Measurements from ENCODE around the gene COL8A1. TPM values are rescaled to one million over a fixed set of nuclear protein-coding genes. Genes with fewer than 3 reads are reported as not detected.

Gene COL8A1
- total and polyA plus RNA-seq, 5 donors from 2014 or later: not detected

DNA sequence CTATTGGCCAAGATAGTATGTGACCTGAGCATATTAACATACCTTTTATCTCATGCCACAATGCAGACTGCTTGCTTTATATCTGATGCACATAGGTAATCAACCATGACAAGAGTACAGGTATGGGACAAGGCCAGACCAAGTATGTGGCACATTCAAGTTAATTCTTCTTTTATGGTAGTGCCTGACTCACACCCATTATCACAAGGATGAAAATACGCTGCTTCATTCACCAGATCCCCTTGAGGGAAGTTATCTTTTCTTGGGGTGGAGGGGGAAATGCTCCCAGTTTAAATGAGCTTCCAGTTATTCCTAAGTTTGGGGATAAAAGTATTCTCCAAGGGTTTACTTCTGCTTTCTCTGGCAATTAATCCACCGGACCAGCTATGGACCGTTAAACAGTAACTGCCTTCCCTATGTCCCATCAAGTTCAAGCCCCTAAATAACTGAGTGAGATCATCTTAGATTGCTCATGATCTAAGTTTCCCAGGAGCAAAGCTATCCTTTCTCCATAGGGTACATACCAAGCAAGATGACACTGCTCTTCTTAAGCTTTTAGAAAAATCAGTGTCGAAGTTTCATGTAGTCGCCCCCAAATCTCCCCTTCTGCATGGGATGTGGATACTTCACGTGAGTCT is 1.9 kb downstream of the COL8A1 start:
- no peaks in the 10 kb centered on the region for H3K36me3 Mint-ChIP-seq

GRCh38 chr3:99641480-99641879 is 3.1 kb downstream of the COL8A1 start:
- H3K4me3 ChIP-seq (ENCODE audit: low read depth, low read length): no peak overlapping the region
- H3K4me1 Mint-ChIP-seq: peaks cover 0 to 19% (median 3%) of the 10 kb centered on the region in 4 donors
- H3K4me3 Mint-ChIP-seq: no peak overlapping the region
- H3K27ac ChIP-seq (ENCODE audit: insufficient read depth, low read length, poor library complexity, severe bottlenecking): no peak overlapping the region
- H3K4me1 ChIP-seq (ENCODE audit: control insufficient read depth, insufficient read depth, low read length, poor library complexity, severe bottlenecking): no peaks in the 10 kb centered on the region
- peaks cover 14% of the 10 kb centered on the region for H3K27me3 ChIP-seq (ENCODE audit: control insufficient read depth, insufficient read depth, low read length)
- peaks cover 0 to under 1% of the 10 kb centered on the region in 2 experiments for H3K9me3 ChIP-seq (ENCODE audit: control insufficient read depth in 2 of 2, low read length in 2 of 2)
- H3K27me3 Mint-ChIP-seq: peaks cover 43% of the 10 kb centered on the region
- H3K36me3 Mint-ChIP-seq: no peaks in the 10 kb centered on the region
- DNase-seq: no peak
- ATAC-seq (ENCODE audit: low read depth in 2 of 2): no peak
- H3K27ac Mint-ChIP-seq: no peak overlapping the region
- H3K36me3 ChIP-seq (ENCODE audit: control insufficient read depth, insufficient read depth, low read length): no peaks in the 10 kb centered on the region
- peaks cover 0 to 2% (median 0%) of the 10 kb centered on the region in 7 donors for H3K9me3 Mint-ChIP-seq

More for the DNA sequence above, 1.9 kb downstream of the COL8A1 start:
- Mint-ChIP-seq H3K27ac (no peak overlapping the region), H3K4me3 (no peak overlapping the region), H3K27me3 (peaks cover 49% of the 10 kb centered on the region), H3K9me3 (peaks cover 0 to 2% (median 0%) of the 10 kb centered on the region in 7 donors), H3K4me1 (peaks cover 0 to 19% (median 3%) of the 10 kb centered on the region in 4 donors)
- ATAC-seq (ENCODE audit: low read depth in 2 of 2) (no peak), DNase-seq (no peak)
- Histone ChIP-seq H3K36me3 (ENCODE audit: control insufficient read depth, insufficient read depth, low read length) (no peaks in the 10 kb centered on the region), H3K4me1 (ENCODE audit: control insufficient read depth, insufficient read depth, low read length, poor library complexity, severe bottlenecking) (no peaks in the 10 kb centered on the region), H3K27me3 (ENCODE audit: control insufficient read depth, insufficient read depth, low read length) (peaks cover 18% of the 10 kb centered on the region), H3K27ac (ENCODE audit: insufficient read depth, low read length, poor library complexity, severe bottlenecking) (no peak overlapping the region), H3K4me3 (ENCODE audit: low read depth, low read length) (no peak overlapping the region), H3K9me3 (ENCODE audit: control insufficient read depth in 2 of 2, low read length in 2 of 2) (peaks cover 0 to 2% of the 10 kb centered on the region in 2 experiments)

- Mint-ChIP-seq H3K27ac (no peak overlapping the region), H3K4me1 (peaks cover 0 to 15% (median 3%) of the 10 kb centered on the region in 4 donors), H3K9me3 (peaks cover 0 to 2% (median 0%) of the 10 kb centered on the region in 7 donors), H3K27me3 (peaks cover 39% of the 10 kb centered on the region), H3K36me3 (no peaks in the 10 kb centered on the region), H3K4me3 (no peak overlapping the region)
- ATAC-seq (ENCODE audit: low read depth in 2 of 2) (no peak), DNase-seq (no peak)
- Histone ChIP-seq H3K9me3 (ENCODE audit: control insufficient read depth in 2 of 2, low read length in 2 of 2) (no peaks in the 10 kb centered on the region), H3K4me1 (ENCODE audit: control insufficient read depth, insufficient read depth, low read length, poor library complexity, severe bottlenecking) (no peaks in the 10 kb centered on the region), H3K27ac (ENCODE audit: insufficient read depth, low read length, poor library complexity, severe bottlenecking) (no peak overlapping the region), H3K36me3 (ENCODE audit: control insufficient read depth, insufficient read depth, low read length) (no peaks in the 10 kb centered on the region), H3K4me3 (ENCODE audit: low read depth, low read length) (no peak overlapping the region), H3K27me3 (ENCODE audit: control insufficient read depth, insufficient read depth, low read length) (peaks cover 11% of the 10 kb centered on the region)
These were observed 3.6 kb downstream of the COL8A1 start for GRCh38 chr3:99641982-99642381.

DNA sequence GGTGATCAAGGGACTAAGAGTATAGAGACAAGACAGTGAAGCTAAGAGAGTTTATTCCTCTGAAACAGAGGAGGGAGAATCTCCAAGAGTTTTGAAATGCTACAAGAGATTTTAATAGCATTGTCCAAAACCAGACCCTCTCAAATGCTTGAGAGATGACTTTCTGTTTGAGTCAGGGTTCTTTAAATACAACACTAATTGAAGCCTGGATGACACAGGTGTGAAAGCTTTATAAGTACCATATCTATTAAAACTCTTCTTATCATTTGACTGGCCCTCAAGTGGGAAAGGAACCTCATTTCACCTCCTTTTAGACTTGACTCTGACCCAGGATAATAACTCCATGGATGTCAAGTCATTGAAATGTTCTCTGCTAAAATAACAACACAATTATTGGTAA is 5.6 kb downstream of the COL8A1 start:
- H3K27me3 Mint-ChIP-seq: peaks cover 22% of the 10 kb centered on the region
- no peaks in the 10 kb centered on the region for H3K36me3 Mint-ChIP-seq

DNA sequence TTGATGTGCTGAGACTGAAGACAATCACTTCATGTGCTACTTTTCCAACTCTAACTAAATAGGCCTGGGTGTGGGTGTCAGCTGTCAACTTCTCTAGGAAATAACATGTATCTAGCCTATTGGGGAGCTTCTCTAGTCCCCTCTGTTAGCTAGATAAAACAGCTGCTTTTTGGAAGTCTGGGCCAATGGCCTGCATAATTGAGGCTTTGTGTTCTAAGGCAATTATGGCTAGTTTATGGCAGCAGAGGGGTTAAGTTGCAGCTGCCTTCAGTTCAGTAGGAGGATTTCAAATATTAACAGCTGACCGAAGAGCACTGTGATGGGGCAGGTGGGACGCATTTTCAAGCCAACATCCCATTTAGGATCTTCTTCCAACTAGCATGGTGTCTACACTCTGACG is 6.4 kb downstream of the COL8A1 start:
- H3K4me1 Mint-ChIP-seq: no peaks in the 10 kb centered on the region

More for the DNA sequence above, 5.6 kb downstream of the COL8A1 start:
- H3K36me3 ChIP-seq (ENCODE audit: control insufficient read depth, insufficient read depth, low read length): no peaks in the 10 kb centered on the region
- Mint-ChIP-seq H3K9me3 (peaks cover 0 to 2% (median 0%) of the 10 kb centered on the region in 7 donors), H3K4me3 (no peak overlapping the region), H3K4me1 (no peaks in the 10 kb centered on the region), H3K27ac (no peak overlapping the region)
- H3K4me3 ChIP-seq (ENCODE audit: low read depth, low read length): no peak overlapping the region
- ATAC-seq (ENCODE audit: low read depth in 2 of 2) (no peak), DNase-seq (no peak)
- H3K27me3 ChIP-seq (ENCODE audit: control insufficient read depth, insufficient read depth, low read length): peaks cover 7% of the 10 kb centered on the region
- H3K4me1 ChIP-seq (ENCODE audit: control insufficient read depth, insufficient read depth, low read length, poor library complexity, severe bottlenecking): no peaks in the 10 kb centered on the region
- H3K27ac ChIP-seq (ENCODE audit: insufficient read depth, low read length, poor library complexity, severe bottlenecking): no peak overlapping the region
- no peaks in the 10 kb centered on the region for H3K9me3 ChIP-seq (ENCODE audit: control insufficient read depth in 2 of 2, low read length in 2 of 2)

GRCh38 chr3:99645277-99646106 is 7.1 kb downstream of the COL8A1 start:
- Mint-ChIP-seq H3K4me3 (no peak overlapping the region), H3K36me3 (no peaks in the 10 kb centered on the region), H3K27me3 (peaks cover 14% of the 10 kb centered on the region), H3K27ac (no peak overlapping the region), H3K4me1 (no peaks in the 10 kb centered on the region), H3K9me3 (peaks cover 0 to 2% (median 0%) of the 10 kb centered on the region in 7 donors)
- no peak for ATAC-seq (ENCODE audit: low read depth in 2 of 2)
- H3K27me3 ChIP-seq (ENCODE audit: control insufficient read depth, insufficient read depth, low read length): peaks cover 2% of the 10 kb centered on the region
- peak in 1 of 3 donors; percentile 7 for DNase-seq
- H3K36me3 ChIP-seq (ENCODE audit: control insufficient read depth, insufficient read depth, low read length): no peaks in the 10 kb centered on the region
- H3K4me1 ChIP-seq (ENCODE audit: control insufficient read depth, insufficient read depth, low read length, poor library complexity, severe bottlenecking): no peaks in the 10 kb centered on the region
- H3K27ac ChIP-seq (ENCODE audit: insufficient read depth, low read length, poor library complexity, severe bottlenecking): no peak overlapping the region
- no peak overlapping the region for H3K4me3 ChIP-seq (ENCODE audit: low read depth, low read length)
- H3K9me3 ChIP-seq (ENCODE audit: control insufficient read depth in 2 of 2, low read length in 2 of 2): no peaks in the 10 kb centered on the region

More for the DNA sequence above, 6.4 kb downstream of the COL8A1 start:
- Mint-ChIP-seq H3K36me3 (no peaks in the 10 kb centered on the region), H3K4me3 (no peak overlapping the region), H3K27ac (no peak overlapping the region), H3K27me3 (peaks cover 18% of the 10 kb centered on the region), H3K9me3 (peaks cover 0 to 2% (median 0%) of the 10 kb centered on the region in 7 donors)
- peaks cover 2% of the 10 kb centered on the region for H3K27me3 ChIP-seq (ENCODE audit: control insufficient read depth, insufficient read depth, low read length)
- no peaks in the 10 kb centered on the region for H3K4me1 ChIP-seq (ENCODE audit: control insufficient read depth, insufficient read depth, low read length, poor library complexity, severe bottlenecking)
- H3K27ac ChIP-seq (ENCODE audit: insufficient read depth, low read length, poor library complexity, severe bottlenecking): no peak overlapping the region
- H3K36me3 ChIP-seq (ENCODE audit: control insufficient read depth, insufficient read depth, low read length): no peaks in the 10 kb centered on the region
- DNase-seq: no peak
- ATAC-seq (ENCODE audit: low read depth in 2 of 2): no peak
- no peak overlapping the region for H3K4me3 ChIP-seq (ENCODE audit: low read depth, low read length)
- H3K9me3 ChIP-seq (ENCODE audit: control insufficient read depth in 2 of 2, low read length in 2 of 2): no peaks in the 10 kb centered on the region

DNA sequence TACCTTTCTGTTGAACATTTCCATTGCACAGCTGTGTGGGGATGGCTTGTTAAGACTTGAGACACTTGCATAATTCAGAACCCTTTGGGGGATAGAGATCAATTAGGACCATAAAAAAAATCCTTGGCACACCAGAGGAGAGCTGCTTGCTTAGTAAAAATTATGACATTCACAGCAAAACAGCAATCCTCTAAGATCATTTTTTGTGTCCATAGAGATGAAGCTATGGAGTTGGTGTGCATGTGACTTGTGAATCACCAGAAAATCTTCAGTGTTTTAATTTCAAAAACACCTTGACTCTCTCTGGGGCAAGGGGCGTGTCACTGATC is 7.7 kb downstream of the COL8A1 start:
- H3K9me3 ChIP-seq (ENCODE audit: control insufficient read depth in 2 of 2, low read length in 2 of 2): no peaks in the 10 kb centered on the region
- H3K27me3 ChIP-seq (ENCODE audit: control insufficient read depth, insufficient read depth, low read length): no peaks in the 10 kb centered on the region
- no peaks in the 10 kb centered on the region for H3K4me1 Mint-ChIP-seq
- ATAC-seq (ENCODE audit: low read depth in 2 of 2): no peak
- no peaks in the 10 kb centered on the region for H3K36me3 ChIP-seq (ENCODE audit: control insufficient read depth, insufficient read depth, low read length)
- no peak overlapping the region for H3K4me3 ChIP-seq (ENCODE audit: low read depth, low read length)
- no peak for DNase-seq
- no peak overlapping the region for H3K27ac Mint-ChIP-seq
- no peaks in the 10 kb centered on the region for H3K4me1 ChIP-seq (ENCODE audit: control insufficient read depth, insufficient read depth, low read length, poor library complexity, severe bottlenecking)
- no peak overlapping the region for H3K4me3 Mint-ChIP-seq
- H3K36me3 Mint-ChIP-seq: no peaks in the 10 kb centered on the region
- no peak overlapping the region for H3K27ac ChIP-seq (ENCODE audit: insufficient read depth, low read length, poor library complexity, severe bottlenecking)
- peaks cover 12% of the 10 kb centered on the region for H3K27me3 Mint-ChIP-seq
- H3K9me3 Mint-ChIP-seq: peaks cover 0 to 2% (median 0%) of the 10 kb centered on the region in 7 donors

All from CD4-positive, CD25-positive, alpha-beta regulatory T cell (primary cell).